WTC11 (cell line): Measurements from ENCODE around the gene SHQ1. TPM values are rescaled to one million over a fixed set of nuclear protein-coding genes. Genes with fewer than 3 reads are reported as not detected.
"Not testable (repeated sequence)": the region's sequence is repeated elsewhere in the genome, so short reads cannot be mapped to it uniquely, and the experiment has no call there.

Source experiments
- ATAC-seq: fragments of 200-7000 bp; cut with Tn5 transposase; 2 replicates; pipeline ENCODE4 v1.10.0; 2021; ENCODE audit warnings: mild to moderate bottlenecking, moderate library complexity
- CTCF ChIA-PET: fragments of 300-600 bp; sonication (Branson Sonifier 250); formaldehyde crosslinking; loops from one replicate; lab custom pipeline; 2021; ENCODE audit warnings: antibody characterized with exemption; lab: Charles Lee
- POLR2A ChIA-PET: fragments of 350-600 bp; sonication (Branson Sonifier 250); formaldehyde crosslinking; loops from one replicate; lab custom pipeline; 2021; ENCODE audit warnings: antibody characterized with exemption; lab: Charles Lee
- DNase-seq: peaks from one replicate; pipeline ENCODE4 v3.0.0; 2021; ENCODE audit warnings: low spot score
- H3K27ac Mint-ChIP-seq: 2 replicates; pipeline ENCODE4 v1.8.0; 2021; ENCODE audit warnings: mixed read lengths
- H3K27me3 Mint-ChIP-seq: 2 replicates; pipeline ENCODE4 v1.8.0; 2021; ENCODE audit warnings: low read depth, mild to moderate bottlenecking, moderate library complexity, mixed read lengths
- H3K36me3 Mint-ChIP-seq: 2 replicates; pipeline ENCODE4 v1.8.0; 2021; ENCODE audit warnings: mixed read lengths
- H3K4me1 Mint-ChIP-seq: 2 replicates; pipeline ENCODE4 v1.8.0; 2022; ENCODE audit warnings: mixed read lengths
- H3K4me3 Mint-ChIP-seq: 2 replicates; pipeline ENCODE4 v1.8.0; 2021; ENCODE audit warnings: mild to moderate bottlenecking, moderate library complexity, mixed read lengths
- H3K9me3 Mint-ChIP-seq: 2 replicates; pipeline ENCODE4 v1.8.0; 2021; ENCODE audit warnings: mixed read lengths
- AFF4 ChIP-seq: sonication (generic); formaldehyde crosslinking; IDR thresholded peaks from 2 replicates; pipeline ENCODE4 v1.8.1; 2023; ENCODE audit warnings: mild to moderate bottlenecking, missing genetic modification reagents, borderline replicate concordance
- ATF3 ChIP-seq: sonication (generic); formaldehyde crosslinking; conservative IDR thresholded peaks from 2 replicates; pipeline ENCODE4 v1.8.1; 2022; ENCODE audit warnings: mild to moderate bottlenecking, missing genetic modification reagents
- ELF4 ChIP-seq: sonication (generic); formaldehyde crosslinking; IDR thresholded peaks from 2 replicates; pipeline ENCODE4 v1.8.1; 2022; ENCODE audit warnings: low read depth, mild to moderate bottlenecking, moderate library complexity, missing genetic modification reagents
- FOXK1 ChIP-seq: sonication (generic); formaldehyde crosslinking; IDR thresholded peaks from 2 replicates; pipeline ENCODE4 v1.8.0; 2022; ENCODE audit warnings: mild to moderate bottlenecking, moderate library complexity, missing genetic modification reagents
- MAX ChIP-seq: sonication (generic); formaldehyde crosslinking; IDR thresholded peaks from 2 replicates; pipeline ENCODE4 v1.8.0; 2022; ENCODE audit warnings: mild to moderate bottlenecking, missing genetic modification reagents
- MYBL2 ChIP-seq: sonication (generic); formaldehyde crosslinking; IDR thresholded peaks from 2 replicates; pipeline ENCODE4 v1.8.1; 2023; ENCODE audit warnings: mild to moderate bottlenecking, moderate library complexity, missing genetic modification reagents
- NFATC4 ChIP-seq: fragments of 250-450 bp; sonication (Bioruptor Pico); IDR thresholded peaks from 2 replicates; pipeline ENCODE4 v1.9.0; 2021; ENCODE audit warnings: mild to moderate bottlenecking
- NR1H2 ChIP-seq: sonication (generic); formaldehyde crosslinking; IDR thresholded peaks from 2 replicates; pipeline ENCODE4 v1.9.0; 2021; ENCODE audit warnings: mild to moderate bottlenecking, moderate library complexity, missing genetic modification reagents
- NR3C1 ChIP-seq: sonication (generic); formaldehyde crosslinking; conservative IDR thresholded peaks from 2 replicates; pipeline ENCODE4 v1.8.1; 2023; ENCODE audit warnings: low read depth, mild to moderate bottlenecking, missing genetic modification reagents
- ZNF232 ChIP-seq: sonication (generic); formaldehyde crosslinking; IDR thresholded peaks from 2 replicates; pipeline ENCODE4 v1.8.0; 2022; ENCODE audit warnings: mild to moderate bottlenecking, missing genetic modification reagents
- ZNF317 ChIP-seq: sonication (generic); formaldehyde crosslinking; IDR thresholded peaks from 2 replicates; pipeline ENCODE4 v1.8.1; 2023; ENCODE audit warnings: low read depth, mild to moderate bottlenecking, moderate library complexity, missing genetic modification reagents, borderline replicate concordance
- ZNF671 ChIP-seq: fragments of 250-450 bp; sonication (Bioruptor Pico); IDR thresholded peaks from 2 replicates; pipeline ENCODE4 v1.8.0; 2021; ENCODE audit warnings: mild to moderate bottlenecking
- total RNA-seq: library from RNA; stranded (reverse); gene quantifications from 3 replicates; pipeline ENCODE4 v1.2.3, GENCODE V29; 2021
- TF ChIP-seq, protein P1 (sequence below): sonication (generic); formaldehyde crosslinking; IDR thresholded peaks from 2 replicates; pipeline ENCODE4 v1.8.0; 2023; ENCODE audit warnings: mild to moderate bottlenecking, missing genetic modification reagents
- TF ChIP-seq, protein P2 (sequence below): sonication (generic); formaldehyde crosslinking; IDR thresholded peaks from 2 replicates; pipeline ENCODE4 v1.8.0; 2022; ENCODE audit warnings: mild to moderate bottlenecking, missing genetic modification reagents
- TF ChIP-seq, protein P3 (sequence below): sonication (generic); formaldehyde crosslinking; IDR thresholded peaks from 2 replicates; pipeline ENCODE4 v1.8.1; 2023; ENCODE audit warnings: mild to moderate bottlenecking, missing genetic modification reagents
- TF ChIP-seq, protein P4 (sequence below): fragments of 250-450 bp; sonication (Bioruptor Pico); conservative IDR thresholded peaks from 2 replicates; pipeline ENCODE4 v1.9.0; 2021; ENCODE audit warnings: mild to moderate bottlenecking
- TF ChIP-seq, protein P5 (sequence below): fragments of 250-450 bp; sonication (Bioruptor Pico); IDR thresholded peaks from 2 replicates; pipeline ENCODE4 v1.9.0; 2021; ENCODE audit warnings: mild to moderate bottlenecking, borderline replicate concordance
- TF ChIP-seq, protein P6 (sequence below): sonication (generic); formaldehyde crosslinking; IDR thresholded peaks from 2 replicates; pipeline ENCODE4 v1.8.1; 2022; ENCODE audit warnings: mild to moderate bottlenecking, moderate library complexity, missing genetic modification reagents

The SHQ1 gene
- total RNA-seq, 1 experiment from 2014 or later = 29.1 TPM

GRCh38 chr3:72789786-72790185, 58.5 kb downstream of the SHQ1 start:
- Mint-ChIP-seq H3K27ac (no peak overlapping the region), H3K4me3 (no peak overlapping the region)
- POLR2A ChIA-PET = no interaction called here
- ATAC-seq = no peak
- CTCF ChIA-PET = no interaction called here
- TF ChIP-seq, protein P1, sequence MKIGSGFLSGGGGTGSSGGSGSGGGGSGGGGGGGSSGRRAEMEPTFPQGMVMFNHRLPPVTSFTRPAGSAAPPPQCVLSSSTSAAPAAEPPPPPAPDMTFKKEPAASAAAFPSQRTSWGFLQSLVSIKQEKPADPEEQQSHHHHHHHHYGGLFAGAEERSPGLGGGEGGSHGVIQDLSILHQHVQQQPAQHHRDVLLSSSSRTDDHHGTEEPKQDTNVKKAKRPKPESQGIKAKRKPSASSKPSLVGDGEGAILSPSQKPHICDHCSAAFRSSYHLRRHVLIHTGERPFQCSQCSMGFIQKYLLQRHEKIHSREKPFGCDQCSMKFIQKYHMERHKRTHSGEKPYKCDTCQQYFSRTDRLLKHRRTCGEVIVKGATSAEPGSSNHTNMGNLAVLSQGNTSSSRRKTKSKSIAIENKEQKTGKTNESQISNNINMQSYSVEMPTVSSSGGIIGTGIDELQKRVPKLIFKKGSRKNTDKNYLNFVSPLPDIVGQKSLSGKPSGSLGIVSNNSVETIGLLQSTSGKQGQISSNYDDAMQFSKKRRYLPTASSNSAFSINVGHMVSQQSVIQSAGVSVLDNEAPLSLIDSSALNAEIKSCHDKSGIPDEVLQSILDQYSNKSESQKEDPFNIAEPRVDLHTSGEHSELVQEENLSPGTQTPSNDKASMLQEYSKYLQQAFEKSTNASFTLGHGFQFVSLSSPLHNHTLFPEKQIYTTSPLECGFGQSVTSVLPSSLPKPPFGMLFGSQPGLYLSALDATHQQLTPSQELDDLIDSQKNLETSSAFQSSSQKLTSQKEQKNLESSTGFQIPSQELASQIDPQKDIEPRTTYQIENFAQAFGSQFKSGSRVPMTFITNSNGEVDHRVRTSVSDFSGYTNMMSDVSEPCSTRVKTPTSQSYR (CRISPR knock-in tag) = no peak
- no peak for TF ChIP-seq ELF4
- TF ChIP-seq AFF4 = no peak
- TF ChIP-seq MYBL2 (CRISPR knock-in tag) = no peak
- TF ChIP-seq NR1H2 (CRISPR knock-in tag) = no peak
- TF ChIP-seq, protein P2, sequence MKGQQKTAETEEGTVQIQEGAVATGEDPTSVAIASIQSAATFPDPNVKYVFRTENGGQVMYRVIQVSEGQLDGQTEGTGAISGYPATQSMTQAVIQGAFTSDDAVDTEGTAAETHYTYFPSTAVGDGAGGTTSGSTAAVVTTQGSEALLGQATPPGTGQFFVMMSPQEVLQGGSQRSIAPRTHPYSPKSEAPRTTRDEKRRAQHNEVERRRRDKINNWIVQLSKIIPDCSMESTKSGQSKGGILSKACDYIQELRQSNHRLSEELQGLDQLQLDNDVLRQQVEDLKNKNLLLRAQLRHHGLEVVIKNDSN (CRISPR knock-in tag) = no peak
- TF ChIP-seq ATF3 (CRISPR knock-in tag) = no peak
- TF ChIP-seq FOXK1 (CRISPR knock-in tag) = no peak
- TF ChIP-seq, protein P3, sequence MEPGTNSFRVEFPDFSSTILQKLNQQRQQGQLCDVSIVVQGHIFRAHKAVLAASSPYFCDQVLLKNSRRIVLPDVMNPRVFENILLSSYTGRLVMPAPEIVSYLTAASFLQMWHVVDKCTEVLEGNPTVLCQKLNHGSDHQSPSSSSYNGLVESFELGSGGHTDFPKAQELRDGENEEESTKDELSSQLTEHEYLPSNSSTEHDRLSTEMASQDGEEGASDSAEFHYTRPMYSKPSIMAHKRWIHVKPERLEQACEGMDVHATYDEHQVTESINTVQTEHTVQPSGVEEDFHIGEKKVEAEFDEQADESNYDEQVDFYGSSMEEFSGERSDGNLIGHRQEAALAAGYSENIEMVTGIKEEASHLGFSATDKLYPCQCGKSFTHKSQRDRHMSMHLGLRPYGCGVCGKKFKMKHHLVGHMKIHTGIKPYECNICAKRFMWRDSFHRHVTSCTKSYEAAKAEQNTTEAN (CRISPR knock-in tag) = no peak
- no peak for TF ChIP-seq NR3C1 (CRISPR knock-in tag)
- TF ChIP-seq, protein P4, sequence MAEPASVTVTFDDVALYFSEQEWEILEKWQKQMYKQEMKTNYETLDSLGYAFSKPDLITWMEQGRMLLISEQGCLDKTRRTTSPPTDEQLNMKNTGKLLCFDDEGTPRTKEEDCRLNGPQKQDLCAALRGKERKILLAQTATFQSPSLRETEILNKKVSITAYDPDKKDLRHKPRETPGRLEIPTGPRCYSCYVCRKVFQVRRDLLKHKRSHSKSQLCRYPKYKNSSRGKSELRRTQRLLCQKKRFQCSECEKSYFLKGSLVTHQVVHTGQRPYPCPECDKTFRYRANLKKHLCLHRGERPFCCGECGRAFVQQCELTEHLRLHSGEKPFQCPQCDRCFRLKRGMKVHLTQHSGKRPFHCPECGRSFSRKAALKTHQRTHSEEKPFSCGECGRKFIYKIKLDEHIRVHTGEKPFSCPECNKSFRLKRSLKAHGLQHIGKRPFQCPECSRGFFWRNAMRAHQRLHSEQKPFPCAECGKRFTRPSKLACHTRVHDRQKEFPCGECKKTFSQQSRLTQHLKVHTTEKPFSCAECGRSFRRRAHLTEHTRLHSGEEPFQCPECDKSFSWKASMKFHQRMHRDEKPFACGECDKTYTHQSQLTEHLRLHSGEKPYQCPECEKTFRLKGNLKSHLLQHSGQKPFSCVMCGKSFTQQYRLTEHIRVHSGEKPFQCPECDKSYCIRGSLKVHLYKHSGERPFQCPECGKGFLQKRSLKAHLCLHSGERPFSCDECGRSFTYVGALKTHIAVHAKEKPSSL = no peak
- TF ChIP-seq ZNF671 (CRISPR knock-in tag) = no peak
- no peak for TF ChIP-seq ZNF317 (CRISPR knock-in tag)
- no peak for TF ChIP-seq NFATC4
- TF ChIP-seq, protein P5, sequence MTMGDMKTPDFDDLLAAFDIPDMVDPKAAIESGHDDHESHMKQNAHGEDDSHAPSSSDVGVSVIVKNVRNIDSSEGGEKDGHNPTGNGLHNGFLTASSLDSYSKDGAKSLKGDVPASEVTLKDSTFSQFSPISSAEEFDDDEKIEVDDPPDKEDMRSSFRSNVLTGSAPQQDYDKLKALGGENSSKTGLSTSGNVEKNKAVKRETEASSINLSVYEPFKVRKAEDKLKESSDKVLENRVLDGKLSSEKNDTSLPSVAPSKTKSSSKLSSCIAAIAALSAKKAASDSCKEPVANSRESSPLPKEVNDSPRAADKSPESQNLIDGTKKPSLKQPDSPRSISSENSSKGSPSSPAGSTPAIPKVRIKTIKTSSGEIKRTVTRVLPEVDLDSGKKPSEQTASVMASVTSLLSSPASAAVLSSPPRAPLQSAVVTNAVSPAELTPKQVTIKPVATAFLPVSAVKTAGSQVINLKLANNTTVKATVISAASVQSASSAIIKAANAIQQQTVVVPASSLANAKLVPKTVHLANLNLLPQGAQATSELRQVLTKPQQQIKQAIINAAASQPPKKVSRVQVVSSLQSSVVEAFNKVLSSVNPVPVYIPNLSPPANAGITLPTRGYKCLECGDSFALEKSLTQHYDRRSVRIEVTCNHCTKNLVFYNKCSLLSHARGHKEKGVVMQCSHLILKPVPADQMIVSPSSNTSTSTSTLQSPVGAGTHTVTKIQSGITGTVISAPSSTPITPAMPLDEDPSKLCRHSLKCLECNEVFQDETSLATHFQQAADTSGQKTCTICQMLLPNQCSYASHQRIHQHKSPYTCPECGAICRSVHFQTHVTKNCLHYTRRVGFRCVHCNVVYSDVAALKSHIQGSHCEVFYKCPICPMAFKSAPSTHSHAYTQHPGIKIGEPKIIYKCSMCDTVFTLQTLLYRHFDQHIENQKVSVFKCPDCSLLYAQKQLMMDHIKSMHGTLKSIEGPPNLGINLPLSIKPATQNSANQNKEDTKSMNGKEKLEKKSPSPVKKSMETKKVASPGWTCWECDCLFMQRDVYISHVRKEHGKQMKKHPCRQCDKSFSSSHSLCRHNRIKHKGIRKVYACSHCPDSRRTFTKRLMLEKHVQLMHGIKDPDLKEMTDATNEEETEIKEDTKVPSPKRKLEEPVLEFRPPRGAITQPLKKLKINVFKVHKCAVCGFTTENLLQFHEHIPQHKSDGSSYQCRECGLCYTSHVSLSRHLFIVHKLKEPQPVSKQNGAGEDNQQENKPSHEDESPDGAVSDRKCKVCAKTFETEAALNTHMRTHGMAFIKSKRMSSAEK (CRISPR knock-in tag) = no peak
- no peak for TF ChIP-seq ZNF232 (CRISPR knock-in tag)
- TF ChIP-seq, protein P6, sequence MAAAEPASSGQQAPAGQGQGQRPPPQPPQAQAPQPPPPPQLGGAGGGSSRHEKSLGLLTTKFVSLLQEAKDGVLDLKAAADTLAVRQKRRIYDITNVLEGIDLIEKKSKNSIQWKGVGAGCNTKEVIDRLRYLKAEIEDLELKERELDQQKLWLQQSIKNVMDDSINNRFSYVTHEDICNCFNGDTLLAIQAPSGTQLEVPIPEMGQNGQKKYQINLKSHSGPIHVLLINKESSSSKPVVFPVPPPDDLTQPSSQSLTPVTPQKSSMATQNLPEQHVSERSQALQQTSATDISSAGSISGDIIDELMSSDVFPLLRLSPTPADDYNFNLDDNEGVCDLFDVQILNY (CRISPR knock-in tag) = no peak
- no peak for TF ChIP-seq MAX
- TF ChIP-seq, all 79 proteins: peak for 0
- DNase-seq = no peak
- peaks cover 9% of the 10 kb centered on the region for H3K4me1 Mint-ChIP-seq
- H3K27me3 Mint-ChIP-seq = no peaks in the 10 kb centered on the region
- peaks cover 3% of the 10 kb centered on the region; the same call in 1 of the 2 replicates for H3K9me3 Mint-ChIP-seq
- H3K36me3 Mint-ChIP-seq = peaks cover 23% of the 10 kb centered on the region

DNA sequence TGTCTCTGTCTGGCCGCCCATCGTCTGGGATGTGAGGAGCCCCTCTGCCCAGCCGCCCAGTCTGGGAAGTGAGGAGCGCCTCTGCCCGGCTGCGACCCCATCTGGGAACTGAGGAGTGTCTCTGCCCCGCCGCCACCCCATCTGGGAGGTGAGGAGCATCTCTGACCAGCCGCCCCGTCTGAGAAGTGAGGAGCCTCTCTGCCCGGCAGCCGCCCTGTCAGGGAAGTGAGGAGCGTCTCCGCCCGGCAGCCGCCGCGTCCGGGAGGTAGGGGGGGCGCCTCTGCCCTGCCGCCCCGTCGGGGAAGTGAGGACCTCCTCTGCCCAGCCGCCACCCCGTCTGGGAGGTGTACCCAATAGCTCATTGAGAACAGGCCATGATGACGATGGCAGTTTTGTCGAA, 60.0 kb downstream of the SHQ1 start:
- ATAC-seq, H3K9me3 Mint-ChIP-seq, H3K27ac Mint-ChIP-seq, H3K27me3 Mint-ChIP-seq, CTCF ChIA-PET, DNase-seq, H3K4me1 Mint-ChIP-seq, POLR2A ChIA-PET, H3K4me3 Mint-ChIP-seq: not testable (repeated sequence)
- peaks cover 25% of the 10 kb centered on the region for H3K36me3 Mint-ChIP-seq
